ENCODE data around the gene VWA8.

- TF ChIP-seq CTCF (IDR thresholded peaks at IDR 0.05) (no peak), POLR2A (IDR thresholded peaks at IDR 0.05) (no peak)
These were observed 440.0 kb downstream of the VWA8 start for GRCh38 chr13:41520660-41521630.
